GM18499 (cell line): ENCODE results near the gene KCNK7.

ENCODE experiments used
- ATAC-seq: cut with Tn5 transposase; IDR thresholded peaks from one replicate; pipeline ENCODE4 v1.9.1; 2021; ENCODE audit warnings: moderate number of reproducible peaks; ENCODE audit not compliant: insufficient read depth, unreplicated experiment

KCNK7 gene

DNA sequence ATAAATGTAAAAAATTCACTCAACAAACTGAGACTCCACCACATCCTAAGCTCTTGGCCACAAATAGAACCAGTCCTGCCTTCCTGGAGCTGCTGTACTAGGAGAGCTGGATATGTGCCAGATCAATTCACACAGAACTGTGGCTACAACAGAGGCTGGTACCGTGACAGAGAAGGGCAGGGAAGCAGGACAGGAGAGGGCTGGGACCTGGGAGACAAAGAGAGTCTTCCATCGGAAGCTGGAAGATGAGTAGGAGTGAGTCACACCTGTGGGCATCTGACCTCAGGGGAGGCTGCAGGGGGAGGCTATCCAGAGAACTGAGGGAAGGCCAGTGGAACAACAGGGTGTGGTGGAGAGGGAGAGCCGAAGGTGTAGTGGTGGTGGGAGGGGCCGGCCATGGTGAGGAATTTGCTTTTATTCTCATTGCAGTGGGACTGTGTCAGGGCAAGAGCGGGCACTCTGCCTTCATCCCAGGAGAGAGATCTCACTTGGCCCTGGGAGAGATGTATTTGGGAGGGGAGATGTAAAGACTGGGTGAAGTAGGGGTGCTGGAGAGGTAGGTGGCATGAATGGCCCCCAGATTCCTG lies 35.6 kb downstream of the KCNK7 start:
- no peak for ATAC-seq

DNA sequence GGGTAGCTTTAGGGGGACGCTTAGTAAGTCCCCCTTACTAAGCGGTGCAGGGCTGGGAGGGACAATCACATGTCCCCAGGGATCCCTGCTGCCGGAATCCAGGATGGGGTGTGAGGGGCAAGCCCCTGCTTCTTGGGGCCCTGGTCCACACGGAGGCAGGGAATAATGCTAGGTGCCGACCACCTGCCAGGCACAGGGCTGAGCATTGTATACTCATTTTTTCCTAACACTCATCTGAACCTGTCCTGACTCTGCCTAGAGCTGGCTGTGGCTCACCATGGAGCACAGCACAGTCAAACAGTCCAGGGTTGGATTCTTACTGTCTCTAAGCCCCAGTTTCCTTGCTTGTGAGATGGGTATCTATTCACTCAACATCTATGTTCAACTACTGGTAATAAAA lies 36.1 kb downstream of the KCNK7 start:
- ATAC-seq, result no peak

DNA sequence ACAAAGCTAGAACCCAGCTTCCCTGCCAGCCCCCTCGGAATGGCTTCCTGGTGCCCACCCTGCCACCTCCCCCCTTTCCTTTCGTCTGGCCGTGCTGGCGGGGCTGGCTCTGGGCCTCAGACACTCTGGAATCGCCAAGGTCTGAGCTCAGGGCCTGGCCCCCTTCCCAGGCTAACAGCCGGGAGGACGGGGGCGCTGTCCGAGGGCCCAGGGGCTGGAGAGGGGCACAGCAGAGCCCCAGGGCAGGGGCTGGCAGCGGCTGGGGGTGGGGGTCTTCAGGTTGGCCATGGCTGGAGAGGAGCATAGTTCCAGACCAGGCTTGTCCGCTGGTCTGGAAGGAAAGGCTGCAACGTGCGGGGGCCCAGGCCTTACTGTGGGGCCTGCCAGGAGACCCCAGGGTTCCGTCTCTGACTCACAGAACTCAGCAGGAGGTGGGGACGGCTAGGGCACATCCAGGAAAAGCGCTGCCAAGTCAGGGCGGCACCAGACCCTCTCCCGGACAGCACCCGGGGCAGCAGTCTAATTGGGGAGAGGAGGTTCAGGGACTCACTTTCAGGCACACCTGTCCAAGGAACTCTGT lies 36.6 kb downstream of the KCNK7 start:
- no peak for ATAC-seq

DNA sequence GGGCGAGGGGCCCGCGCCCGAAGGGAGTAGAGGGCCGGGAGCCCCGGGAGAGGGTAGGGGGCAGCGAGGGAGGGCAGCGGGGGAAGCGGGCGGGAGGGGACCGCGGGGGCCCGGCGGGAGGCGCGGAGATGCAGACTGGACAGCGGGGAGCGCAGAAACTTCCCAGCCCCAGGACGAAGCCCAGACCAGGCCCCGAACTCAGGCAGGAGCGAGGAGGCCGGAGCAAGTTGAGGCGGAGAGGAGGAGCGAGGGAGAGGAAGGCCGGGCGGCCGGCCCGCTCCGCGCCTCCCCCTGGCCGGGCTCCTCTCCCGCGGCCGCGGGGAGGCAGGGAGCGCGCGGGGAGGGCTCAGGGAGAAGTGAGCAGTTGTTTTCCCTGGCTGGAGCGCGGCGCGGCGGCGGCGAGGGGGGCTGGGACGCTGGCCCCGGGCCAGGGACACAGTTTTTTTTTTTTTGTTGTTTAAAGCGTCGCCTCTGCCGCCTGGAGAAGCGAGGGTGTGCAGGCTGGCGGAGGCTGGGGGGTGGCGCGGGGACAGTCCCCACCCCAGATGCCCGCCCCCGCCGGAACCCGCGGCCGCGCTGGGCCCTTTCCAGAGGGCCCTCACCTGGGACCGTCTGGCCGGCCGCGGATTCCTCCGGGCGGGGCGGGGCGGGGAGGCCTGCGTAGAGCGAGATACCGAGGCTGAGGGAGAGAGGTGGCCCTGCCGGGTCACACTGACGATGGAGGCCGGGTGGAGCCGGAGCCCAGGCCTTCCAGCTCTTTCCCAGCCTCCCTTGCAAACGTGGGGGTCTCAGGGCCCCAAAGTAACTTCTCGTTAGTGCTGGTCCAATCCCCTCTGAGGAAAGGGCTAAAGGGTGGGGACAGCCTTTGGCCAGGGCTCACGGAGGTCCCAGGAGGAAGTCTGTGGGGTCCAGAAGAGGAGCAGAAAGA lies 37.3 kb downstream of the KCNK7 start, which contains the start of gene LTBP3:
LTBP3 (minus strand) TSS at position 358 of the 928 bp plus-strand sequence. CDS start 400 bp downstream, outside the sequence.
- no peak for ATAC-seq

DNA sequence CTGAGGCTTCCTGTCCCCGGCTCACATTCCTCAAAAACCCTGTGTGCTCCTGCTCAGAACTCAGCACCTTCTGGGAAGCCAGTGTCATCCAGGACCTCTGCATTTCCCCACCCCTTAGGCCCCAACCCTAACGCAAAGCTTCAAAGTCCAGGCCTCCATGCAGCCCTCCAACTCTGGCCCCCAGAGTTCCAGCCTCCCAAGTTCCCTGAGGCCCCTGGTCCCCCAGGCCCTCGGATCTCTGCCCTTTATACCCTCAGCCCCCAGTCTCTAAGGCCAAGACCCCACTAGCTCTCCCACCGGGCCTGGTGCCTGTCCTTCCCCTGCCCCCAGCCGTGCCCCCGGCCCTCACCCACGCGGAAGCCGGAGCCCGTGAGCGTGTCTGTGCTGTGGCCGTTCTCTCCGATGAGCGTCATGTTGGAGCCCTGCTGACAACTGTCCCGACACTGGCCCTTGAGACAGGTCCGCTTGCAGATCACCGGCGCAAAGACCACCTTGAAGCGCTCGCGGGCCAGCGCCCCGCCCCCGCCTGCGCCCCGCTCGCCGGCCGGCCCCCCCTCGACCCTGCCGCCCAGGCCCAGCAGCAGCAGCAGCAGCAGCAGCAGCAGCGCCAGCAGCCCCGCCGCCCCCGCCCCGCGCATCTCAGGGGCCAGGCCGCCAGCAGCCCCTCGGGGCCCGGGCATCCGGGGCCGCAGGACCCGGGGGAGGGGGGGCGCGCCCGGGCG lies 38.2 kb downstream of the KCNK7 start:
- no peak for ATAC-seq

DNA sequence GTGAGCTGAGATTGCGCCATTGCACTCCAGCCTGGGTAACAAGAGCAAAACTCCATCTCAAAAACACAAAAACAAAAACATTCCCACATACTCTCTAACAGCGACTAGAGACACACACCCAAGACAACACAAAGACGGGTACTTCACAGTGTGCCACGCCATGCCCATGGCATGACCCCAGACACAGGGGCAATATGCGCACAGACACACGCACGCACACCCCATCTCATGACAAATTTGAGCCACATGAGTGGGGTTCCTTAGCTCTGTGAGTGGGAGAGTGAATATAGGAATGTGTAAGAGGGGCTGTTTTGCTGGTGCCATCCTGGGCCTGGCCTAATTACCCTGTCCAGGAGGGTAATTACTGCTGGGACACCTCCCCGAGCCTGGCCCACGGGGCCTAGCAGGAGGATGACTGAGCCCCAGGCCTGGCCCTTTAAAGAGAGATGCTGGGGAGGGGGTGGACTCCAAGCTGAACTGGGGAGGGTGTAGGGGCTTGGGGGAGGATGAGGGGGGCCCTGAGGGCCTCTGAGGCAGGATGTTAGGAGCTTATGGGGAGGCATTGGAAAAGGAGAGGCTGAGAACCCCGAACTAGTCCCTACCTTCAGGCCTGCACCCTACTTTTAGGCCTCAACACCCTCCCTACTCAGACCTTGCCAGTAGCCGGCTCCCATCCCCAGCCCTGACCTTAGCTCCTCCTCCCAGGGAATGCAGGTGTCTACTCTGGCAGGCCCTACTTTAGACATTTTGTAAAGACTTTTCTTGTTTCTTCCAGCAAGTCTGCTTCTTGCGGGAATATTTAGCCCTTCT lies 38.9 kb downstream of the KCNK7 start:
- no peak for ATAC-seq

DNA sequence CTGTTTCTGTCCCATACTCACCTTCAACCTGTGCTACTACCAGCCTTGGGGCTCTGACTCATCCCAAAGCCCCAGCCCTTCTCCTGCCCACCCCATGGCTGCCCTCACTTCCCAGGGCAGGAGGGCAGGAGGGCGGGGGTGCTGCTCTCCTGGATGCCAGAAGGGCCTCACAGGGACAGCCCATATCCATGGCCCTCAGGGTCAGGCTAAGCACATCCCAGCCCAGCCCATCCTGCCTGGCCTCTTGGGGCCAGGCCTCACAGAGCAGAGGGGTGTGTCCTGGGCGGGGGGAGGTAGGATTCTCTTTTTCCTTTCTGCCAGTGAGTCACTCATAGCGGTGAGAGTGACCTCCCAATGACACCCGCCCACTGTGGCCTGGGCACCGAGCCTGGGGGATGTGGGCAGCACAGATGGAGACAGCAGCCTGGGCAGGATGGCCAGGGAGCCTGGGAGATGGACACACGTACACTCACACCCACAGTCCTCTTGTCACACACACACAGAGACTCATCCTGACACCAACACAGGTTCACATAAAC lies 39.8 kb downstream of the KCNK7 start:
- no peak for ATAC-seq

DNA sequence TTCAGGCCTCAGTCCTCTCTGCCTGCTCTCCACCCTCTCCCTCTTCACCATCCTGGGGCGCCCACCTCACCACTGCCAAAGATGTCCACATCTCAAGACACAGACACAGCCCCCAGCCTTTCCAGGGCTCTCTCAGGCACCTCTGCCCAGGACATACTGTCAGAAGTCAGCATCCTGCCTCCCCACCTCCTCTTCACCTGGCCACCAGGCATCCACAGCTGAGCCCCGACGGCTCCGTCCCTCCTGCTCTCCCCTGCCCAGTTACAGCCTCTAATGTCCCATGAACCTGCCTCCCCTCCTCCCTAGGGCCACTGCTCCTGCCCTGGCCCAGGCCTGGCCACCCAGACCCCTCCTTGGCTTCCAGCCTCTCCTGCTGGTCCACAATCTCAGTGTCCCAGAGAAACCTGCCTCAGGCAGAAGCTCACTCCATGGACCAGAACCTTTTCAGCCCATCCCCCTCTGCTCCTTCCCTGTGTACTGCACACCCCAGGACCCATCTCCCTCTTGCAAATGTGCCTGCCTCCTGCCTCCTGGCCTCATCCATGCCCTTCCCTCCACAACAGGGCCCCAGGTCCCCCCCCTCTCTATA lies 40.7 kb downstream of the KCNK7 start:
- no peak for ATAC-seq

DNA sequence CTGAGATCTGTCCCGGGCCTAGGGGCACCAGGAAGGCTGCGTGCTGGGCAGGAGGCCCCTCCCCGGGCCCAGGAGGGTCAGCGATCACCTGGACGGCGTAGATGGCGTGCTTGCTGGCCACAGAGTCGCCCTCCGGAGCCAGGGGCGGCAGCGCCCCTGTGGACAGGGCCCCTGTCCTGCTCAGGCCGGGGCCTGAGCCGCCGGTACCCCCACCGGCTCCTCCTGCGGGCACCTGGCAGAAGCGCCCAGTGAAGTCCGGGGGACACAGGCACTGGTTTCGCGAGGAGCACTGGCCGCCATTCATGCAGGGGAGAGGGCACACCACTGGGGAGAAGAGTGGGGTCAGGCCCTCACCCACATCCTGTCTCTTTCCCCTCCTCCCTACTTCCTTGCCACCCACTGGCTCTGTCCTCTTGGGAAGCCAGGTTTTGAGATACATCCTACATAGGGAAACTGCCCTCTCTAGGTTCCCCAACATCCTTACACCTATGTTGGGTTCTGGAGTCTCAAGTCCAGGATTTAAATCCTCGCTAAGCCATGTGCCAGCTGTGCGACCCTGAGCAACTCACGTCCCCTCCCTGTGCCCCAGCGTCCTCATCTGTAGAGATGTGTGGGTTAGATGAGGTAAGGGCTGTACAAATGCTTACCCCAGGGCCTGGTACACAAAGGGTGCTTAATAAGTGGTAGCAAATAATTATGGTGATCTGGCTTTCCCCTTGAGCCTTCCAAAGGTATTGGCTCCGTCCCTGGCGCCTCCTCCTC lies 41.4 kb downstream of the KCNK7 start:
- ATAC-seq, result no peak

DNA sequence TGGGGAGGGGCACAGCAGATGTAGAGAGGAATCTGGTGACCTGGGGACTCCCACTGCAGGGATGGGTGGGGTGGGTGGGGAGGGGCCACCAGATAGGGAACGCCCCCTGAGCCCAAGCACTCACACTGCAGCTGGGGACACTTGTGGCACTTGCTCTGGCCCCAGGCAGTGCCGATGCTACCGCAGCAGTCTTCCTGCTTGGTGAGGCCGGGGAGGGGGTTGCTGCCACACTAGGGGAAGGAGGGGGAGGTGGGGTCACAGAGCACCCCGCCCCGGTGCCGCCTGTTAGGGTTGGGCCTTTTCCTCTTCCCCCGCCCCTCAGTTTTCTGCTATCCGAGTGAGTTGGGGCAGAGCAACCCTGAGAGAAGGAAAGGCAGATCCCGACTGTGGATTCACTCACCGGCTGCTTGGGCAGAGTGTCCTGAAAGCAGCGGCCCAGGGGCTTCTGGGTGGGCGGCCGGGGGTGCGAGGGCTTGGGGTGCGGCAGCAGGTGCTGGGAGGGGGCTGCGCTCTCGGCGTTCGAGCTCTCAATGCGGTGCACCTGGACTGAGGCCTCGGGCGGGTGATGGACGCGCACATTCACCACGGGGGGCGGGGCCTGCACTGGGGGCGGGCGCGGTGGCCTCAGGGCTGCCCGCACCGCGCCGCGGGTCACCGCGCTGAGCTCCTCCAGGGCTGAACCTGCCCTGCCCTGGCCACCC lies 42.1 kb downstream of the KCNK7 start:
- no peak for ATAC-seq

DNA sequence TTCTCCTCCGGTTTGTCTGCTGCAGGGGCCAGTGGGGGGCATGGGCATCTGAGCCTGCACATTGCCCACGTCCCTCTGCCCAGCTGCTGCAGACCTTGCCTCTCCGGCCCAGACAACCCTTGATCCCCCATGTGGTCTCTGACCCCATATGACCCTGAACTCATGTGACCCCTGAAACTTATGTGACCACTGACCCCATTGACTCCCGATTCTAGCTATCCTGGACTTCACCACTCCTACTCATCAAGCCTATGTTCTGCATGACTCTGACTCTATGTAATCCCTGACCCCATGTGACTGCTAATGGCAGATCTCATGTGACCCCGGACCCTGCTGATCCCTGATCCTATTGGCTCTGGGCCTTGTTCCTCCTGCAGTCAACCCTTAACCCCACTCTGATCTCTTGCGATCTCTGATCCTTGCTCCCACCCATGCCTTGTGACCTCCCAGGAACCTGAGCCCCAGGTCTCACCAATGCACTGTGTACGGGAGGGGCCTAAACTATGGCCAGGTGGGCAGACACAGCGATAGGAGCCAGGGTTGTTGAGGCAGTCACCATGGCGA lies 43.1 kb downstream of the KCNK7 start:
- ATAC-seq, result no peak

DNA sequence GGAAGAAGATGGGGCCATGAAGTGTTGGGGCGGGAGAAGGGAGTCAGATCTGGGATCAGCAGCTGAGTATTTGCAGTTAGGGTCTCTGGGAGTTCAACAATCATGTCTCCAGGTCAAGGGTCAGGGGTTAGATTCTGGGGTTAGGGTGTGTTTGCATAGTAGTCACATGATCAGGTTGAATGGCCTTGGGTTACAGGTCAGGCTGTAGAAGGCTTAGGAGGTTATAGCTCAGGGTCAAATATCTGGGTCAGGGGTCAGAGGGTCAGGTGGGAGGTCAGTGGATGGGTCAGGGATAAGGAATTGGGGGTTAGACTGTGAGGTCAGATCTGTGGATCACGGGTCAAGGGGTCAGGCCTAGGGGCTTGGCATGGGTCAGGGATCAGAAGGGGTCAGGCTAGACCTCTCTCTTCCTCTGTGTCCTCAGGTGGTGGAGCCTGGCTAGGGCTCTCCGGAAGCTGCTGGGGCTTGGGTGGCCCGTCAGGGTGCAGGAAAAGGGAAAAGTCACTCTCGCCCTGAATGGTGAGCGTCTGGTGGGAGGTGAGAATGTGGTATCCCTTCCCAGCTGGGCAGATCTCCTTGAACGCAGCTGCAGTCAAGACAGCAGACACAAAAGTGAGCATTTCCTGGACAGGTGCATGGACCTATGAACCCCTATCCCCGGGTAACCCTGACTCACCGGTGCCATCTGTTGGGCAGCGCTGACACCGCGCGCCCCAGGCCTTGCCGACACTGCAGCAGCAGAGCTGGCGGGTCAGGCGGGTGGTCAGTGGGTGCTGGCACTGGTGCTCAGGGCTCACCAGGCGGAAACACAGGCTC lies 43.8 kb downstream of the KCNK7 start:
- no peak for ATAC-seq

DNA sequence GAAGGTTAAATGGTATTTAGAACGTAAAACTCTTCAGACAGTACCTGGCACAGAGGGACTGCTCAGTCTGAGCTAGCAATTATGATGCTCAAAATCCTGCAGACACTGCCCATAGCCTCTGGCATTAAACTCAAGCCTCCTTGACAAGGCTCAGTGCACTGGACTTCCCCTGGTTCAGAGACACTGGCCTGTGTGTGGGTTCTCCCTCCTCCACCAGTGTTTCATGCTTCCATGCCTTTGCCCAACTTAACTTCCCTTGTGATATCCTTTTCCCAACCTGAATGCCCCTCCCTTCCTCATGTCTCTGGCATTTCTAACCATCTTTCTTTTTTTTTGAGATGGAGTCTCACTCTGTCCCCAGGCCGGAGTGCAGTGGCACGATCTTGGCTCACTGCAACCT lies 46.5 kb downstream of the KCNK7 start:
- no peak for ATAC-seq

DNA sequence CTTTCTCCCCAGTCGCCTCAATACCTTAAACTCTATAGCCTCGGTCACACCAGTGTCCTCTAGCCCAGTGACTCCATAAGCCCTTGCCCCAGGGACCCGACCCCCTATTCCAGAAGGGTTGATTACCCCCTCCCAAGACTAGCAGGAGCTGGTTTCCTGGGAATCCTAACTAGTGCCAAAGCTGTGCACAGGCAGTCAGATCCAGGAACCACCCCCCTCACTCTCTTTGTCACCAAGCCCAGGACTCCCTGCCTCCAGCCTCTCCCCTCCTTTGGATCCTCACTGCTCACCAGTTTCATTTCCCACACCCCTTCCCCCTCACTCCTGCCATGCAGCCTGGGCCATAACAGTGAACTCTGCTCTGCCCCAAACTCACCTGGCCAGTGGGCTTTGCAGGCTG lies 47.2 kb downstream of the KCNK7 start:
- no peak for ATAC-seq

DNA sequence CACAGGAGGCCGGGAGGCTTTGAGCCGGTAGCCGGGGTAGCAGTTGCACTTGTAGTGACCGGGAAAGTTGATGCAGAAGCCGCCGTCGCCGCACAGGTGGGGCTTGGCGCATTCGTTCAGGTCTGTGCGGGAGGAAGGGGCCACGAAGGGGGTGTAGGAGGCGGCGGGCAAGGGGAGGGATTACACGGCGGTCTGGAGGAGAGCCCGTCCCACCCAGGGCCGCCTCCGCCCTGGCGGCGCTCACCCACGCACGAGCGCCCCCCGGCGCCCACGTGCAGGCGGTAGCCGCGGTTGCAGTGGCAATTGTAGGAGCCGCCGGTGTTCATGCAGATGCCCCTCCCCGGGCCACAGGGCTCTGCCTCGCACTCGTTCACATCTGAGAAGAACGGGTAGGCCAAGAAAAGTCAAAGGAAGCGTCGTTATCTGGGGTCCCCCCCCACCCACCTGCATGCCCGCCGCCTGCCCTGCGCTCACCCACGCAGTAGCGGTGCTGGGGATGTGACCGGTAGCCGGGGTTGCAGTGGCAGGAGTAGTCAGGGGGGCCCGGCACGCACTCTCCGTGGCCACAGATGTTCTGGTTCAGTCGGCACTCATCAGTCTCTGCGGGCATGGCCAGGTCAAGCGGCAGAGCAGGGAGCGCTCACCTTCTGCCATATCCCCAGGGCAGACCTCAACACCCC lies 48.0 kb downstream of the KCNK7 start:
- no peak for ATAC-seq

DNA sequence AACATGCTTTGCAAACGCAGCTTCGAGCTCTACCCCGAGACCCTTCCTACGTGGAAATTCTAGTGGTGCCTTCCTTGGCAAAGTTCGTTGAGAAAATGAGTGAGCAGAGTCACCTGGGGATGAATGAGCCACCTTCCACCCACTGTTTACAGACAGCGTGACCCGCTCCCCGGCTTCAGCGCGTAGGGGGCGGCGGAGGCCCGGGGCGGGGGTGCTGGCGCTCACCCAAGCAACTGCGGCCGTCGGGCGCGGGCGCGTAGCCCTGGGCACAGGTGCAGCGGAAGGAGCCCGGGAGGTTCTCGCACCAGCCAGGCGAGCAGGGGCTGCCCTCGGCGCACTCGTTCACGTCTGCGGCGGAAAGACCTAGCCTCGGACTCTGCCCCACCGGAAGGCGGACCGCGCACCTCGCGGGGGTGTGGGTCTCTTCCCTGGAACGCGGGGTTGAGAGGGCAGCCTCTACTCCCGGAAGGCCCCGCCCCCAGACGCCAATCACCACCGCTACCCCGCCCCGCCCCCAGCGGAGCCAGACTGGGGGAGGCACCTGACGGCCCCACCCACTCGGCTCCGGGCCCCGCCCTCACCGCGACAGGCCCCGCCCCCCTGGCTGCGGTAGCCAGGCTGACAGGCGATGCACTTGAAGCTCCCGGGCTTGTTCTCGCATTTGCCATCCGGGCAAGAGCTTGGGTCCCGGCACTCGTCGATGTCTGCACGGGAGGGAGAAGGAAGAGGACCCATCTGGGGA lies 49.2 kb downstream of the KCNK7 start:
- ATAC-seq, result no peak
